GM18511 (cell line): ENCODE results near the gene PAIP2.
"Not testable (repeated sequence)": the region's sequence is repeated elsewhere in the genome, so short reads cannot be mapped to it uniquely, and the experiment has no call there.

Experiments
- ATAC-seq: cut with Tn5 transposase; IDR thresholded peaks from one replicate; pipeline ENCODE4 v1.9.1; 2021; ENCODE audit warnings: mild to moderate bottlenecking, moderate library complexity; ENCODE audit not compliant: unreplicated experiment

PAIP2 gene

DNA sequence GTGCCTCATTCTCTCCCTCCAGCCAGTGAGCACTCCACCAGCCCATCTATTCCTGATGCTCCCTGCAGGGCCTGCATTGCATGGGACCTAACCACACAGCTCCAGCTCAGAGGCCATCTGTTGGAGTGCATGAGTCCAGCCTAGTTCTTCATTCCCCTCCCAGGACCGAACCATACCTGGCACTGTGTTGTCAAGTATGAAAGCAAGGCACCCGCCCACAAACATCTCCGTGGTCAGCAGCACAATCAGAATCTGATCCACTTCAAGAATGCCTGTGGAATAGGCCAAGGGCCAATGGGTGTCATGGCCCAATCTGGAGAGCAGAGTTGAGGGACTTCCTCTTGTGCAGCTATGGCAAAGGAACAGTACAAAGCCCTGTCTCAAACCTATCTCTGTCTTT is 35.6 kb downstream of the PAIP2 start:
- ATAC-seq, result no peak

GRCh38 chr5:139378101-139378825 is 36.6 kb downstream of the PAIP2 start:
- ATAC-seq, result no peak

DNA sequence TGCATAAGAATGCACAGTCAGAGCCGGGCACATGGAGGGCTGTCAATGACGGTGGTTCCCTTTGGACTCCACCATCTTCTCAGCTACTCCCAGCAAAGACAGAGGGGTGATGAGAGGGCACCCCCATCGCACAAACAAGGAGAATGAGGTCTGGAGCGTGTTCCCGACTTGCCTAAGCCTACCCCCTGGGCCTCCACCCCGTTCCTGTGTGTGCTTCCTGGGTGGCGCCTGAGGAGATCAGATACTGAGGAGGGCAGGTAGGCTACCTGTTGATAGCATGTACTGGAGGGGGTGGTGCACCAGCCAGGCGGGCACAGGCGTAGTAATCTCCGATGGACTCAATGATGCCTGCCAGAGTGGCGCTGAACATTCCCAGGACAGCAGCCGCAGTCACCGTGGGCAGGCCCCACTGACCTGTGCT is 37.3 kb downstream of the PAIP2 start:
- no peak for ATAC-seq

GRCh38 chr5:139379626-139380449 is 38.2 kb downstream of the PAIP2 start:
- no peak for ATAC-seq

GRCh38 chr5:139381837-139382761 is 40.4 kb downstream of the PAIP2 start:
- no peak for ATAC-seq

DNA sequence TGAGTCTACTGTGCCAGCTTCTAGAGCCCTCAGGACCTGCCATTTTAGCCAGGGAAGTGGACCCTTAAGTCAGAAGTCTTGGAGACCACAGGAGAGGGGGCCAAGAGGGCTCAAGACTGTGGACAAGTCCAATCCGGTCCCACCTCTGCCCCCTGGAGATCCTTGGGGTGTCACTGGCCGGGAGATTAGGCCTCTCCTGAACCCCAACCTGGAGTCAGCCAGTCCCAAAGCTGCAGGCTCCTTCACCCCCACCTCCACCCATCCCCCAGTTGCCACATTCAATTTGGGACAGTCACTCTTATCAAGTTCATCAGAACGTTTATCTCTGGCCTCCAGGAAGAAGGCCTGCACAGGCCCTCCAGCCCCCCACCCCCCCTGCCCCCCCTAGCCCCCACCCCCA is 41.2 kb downstream of the PAIP2 start:
- ATAC-seq, result no peak

DNA sequence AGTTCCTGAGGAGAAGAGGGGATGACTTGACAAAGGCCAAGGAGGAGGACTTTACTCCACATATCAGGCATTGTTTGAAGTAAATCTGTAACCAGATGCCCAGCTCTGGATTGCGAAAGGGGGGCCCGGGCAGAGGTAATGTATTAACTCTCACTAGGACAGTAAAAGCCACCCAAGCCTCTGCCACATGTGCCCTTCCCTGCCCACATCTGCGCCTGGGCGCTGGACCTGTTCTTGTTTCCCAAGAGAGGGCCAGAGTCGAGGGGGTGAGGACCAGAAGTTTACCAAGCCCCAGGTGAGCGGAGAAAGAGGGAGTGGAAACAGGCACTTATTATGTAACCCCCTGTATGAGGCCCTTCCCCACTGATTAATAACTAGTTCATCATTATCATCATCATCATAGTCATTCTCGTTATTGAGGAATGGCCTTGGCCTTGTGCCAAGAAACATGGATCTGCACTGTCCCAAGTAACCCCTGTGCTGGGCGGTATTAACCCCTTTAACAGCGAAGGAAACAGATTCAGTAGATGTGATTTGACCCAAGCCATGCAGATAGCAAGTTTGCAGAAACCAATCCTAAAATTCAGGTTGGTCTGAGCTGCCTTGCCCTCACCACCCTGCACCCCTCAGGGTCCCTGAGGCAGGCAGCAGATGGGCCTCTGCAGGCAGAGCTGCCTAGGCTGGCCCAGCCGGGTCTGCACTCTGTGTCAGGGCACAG is 41.8 kb downstream of the PAIP2 start, which contains the start of gene SLC23A1:
Gene SLC23A1, minus strand, starts transcription at position 23 of the 718 bp plus-strand sequence. CDS start 44 bp downstream, outside the sequence.
- ATAC-seq, result no peak

GRCh38 chr5:139383993-139384590 is 42.4 kb downstream of the PAIP2 start:
- no peak for ATAC-seq

GRCh38 chr5:139384591-139385051 is 43.0 kb downstream of the PAIP2 start:
- ATAC-seq, result no peak

GRCh38 chr5:139385061-139386049 is 43.7 kb downstream of the PAIP2 start:
- no peak for ATAC-seq

DNA sequence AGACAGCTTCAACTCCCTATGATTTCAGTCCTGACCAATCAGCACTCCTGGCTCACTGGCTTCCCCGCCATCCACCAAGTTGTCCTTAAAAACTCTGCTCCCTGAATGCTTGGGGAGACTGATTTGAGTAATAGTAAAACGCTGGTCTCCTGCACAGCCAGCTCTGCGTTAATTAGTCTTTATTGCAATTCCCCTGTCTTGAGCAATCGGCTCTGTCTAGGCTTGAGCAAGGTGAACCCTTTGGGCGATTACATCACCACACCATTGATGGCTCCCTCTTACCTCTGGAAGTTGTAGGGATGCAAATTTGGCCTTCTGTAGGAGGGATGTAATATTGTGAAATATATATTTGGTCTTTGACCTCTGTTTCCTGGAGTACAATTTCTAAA is 44.4 kb downstream of the PAIP2 start:
- no peak for ATAC-seq

DNA sequence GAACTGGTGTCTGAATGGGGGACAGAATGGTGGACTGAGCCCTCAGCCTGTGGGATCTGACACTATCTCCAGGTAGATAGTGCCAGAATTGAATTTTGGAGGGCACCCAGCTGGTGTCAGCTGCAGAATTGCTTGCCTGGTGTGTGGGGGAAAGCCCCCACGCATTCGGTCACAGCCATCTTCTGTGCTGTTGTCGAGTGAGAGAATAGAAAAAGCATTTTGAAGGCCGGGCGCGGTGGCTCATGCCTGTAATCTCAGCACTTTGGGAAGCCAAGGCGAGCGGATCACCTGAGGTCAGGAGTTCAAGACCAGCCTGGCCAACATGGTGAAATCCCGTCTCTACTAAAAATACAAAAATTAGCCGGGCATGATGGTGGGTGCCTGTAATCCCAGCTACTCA is 45.3 kb downstream of the PAIP2 start:
- ATAC-seq, result not testable (repeated sequence)

GRCh38 chr5:139387611-139388197 is 46.0 kb downstream of the PAIP2 start:
- ATAC-seq, result no peak

GRCh38 chr5:139388198-139388821 is 46.7 kb downstream of the PAIP2 start:
- no peak for ATAC-seq

DNA sequence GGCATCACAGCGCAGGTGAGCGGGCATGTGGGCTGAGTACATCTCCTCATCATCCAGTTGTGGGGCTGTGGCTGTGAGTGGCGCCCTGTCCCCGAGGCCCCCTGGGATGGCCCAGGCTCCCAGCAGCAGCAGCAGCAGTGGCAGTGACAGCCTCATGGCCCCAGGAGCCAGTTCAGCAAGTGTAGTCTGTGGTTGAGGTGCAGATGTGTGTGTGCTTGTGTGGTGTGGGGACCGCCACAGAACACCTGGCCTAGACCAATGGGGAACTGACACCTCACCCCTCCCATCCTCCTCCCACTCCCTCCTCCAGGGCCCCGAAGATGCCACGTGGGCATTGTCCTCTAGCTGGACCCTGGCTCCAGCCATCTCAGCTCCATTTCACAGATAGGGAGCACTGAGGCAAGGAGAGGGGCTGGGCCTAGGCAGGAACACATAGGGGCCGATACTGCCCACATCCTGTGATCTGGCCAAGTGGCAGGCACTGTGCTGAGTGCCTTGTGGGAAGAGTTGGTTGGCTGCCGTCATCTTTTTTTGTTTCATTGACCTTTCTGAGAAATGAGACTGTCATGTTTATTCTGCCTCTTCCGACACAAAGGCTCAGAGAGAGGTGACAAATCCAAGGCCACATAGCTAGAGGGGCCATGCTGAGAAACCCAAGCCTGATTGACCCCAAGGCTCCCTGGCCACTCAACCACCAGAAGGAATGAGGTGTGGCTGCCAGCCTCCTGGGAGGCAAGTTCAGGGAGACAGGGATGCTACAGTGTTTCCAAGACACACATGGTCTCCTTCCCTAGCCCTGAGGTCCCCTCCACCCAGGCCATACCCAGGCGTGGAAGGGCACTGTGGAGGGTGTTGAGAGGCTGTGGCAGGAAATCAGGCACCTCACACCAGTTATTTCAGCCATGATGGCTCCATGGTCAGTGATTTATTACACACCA is 48.3 kb downstream of the PAIP2 start, which contains the start of gene MZB1:
Gene MZB1, minus strand, starts transcription at position 213 of the 938 bp plus-strand sequence. Its CDS starts 57 bp downstream, at position 156.
- peak; percentile 36 for ATAC-seq
